Measurements from ENCODE around the gene AK2. TPM values are rescaled to one million over a fixed set of nuclear protein-coding genes. Genes with fewer than 3 reads are reported as not detected.
"Not testable (repeated sequence)": the region's sequence is repeated elsewhere in the genome, so short reads cannot be mapped to it uniquely, and the experiment has no call there.

The AK2 gene
- total RNA-seq, 1 donor from 2014 or later = 82.6 TPM

DNA sequence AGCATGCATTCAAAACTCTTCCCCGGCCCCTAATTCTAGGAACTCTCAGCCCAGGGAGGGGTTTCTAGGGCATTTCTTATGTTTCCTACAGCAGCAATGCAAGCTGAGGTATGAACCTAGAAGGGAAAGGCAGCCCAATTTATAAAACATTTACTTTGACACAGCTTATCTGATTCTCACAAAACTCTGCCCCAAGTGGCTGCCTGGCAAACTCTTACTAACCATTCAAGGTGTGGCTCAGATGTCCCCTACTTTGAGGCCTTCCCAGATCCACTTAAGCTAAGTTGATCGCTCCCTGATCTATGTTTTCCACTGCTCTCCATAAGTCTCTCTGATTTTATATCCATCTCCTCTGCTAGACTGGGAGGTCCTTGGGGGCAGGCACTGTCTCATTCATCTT lies 35.4 kb downstream of the AK2 start:
- no peak for DNase-seq (ENCODE audit: low spot score)

GRCh38 chr1:33000427-33001026 lies 36.2 kb downstream of the AK2 start:
- no peak for DNase-seq (ENCODE audit: low spot score)

- no peak for DNase-seq (ENCODE audit: low spot score)
Measured at GRCh38 chr1:32998997-32999396, 37.7 kb downstream of the AK2 start.

- no peak for DNase-seq (ENCODE audit: low spot score)
Measured at GRCh38 chr1:32998064-32998463, 38.6 kb downstream of the AK2 start.

- no peak for DNase-seq (ENCODE audit: low spot score)
Measured at GRCh38 chr1:32997381-32997891, 39.2 kb downstream of the AK2 start.

- not testable (repeated sequence) for DNase-seq (ENCODE audit: low spot score)
Measured at GRCh38 chr1:32993324-32993636, 43.4 kb downstream of the AK2 start.

DNA sequence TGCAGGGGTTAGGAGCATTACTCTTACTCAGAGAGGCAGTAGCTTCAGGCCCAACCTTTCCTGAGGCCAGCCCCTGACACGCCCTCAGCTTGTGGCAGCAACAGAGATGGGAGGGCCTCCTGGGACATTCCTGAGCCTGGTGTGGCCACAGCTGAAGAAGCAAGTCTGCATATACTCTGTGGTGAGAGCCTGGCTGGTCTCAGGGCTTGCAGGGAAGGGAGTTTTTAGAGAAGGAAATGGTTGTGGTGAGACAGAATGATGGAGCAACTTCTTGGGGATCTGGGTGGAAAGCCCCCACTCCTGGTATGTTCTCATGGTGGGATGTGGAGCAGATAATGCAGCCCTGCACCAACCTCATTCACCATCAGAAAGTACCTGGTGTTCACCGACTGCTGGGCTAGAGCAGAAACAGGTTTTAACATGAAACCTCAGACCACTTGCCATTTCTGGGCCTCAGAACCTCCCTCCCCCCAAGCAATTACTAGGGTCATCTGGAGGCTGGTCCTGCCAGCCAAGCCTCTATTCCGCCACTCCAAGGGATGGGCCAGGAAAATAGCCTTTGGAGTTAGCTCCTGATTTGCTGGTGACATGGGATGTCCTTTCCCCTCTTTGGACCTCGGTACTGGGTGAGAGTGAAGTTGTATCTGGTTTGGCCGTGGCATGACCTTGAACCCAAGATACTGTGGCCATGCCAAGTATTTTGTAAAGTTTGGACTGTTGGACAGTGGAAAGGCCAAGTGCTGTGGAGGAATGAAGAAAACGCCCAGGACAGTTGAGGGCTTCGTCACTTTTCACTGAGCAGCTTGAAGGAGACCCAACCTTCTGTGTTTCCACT lies 44.0 kb downstream of the AK2 start:
- peak; percentile 91 for DNase-seq (ENCODE audit: low spot score)

DNA sequence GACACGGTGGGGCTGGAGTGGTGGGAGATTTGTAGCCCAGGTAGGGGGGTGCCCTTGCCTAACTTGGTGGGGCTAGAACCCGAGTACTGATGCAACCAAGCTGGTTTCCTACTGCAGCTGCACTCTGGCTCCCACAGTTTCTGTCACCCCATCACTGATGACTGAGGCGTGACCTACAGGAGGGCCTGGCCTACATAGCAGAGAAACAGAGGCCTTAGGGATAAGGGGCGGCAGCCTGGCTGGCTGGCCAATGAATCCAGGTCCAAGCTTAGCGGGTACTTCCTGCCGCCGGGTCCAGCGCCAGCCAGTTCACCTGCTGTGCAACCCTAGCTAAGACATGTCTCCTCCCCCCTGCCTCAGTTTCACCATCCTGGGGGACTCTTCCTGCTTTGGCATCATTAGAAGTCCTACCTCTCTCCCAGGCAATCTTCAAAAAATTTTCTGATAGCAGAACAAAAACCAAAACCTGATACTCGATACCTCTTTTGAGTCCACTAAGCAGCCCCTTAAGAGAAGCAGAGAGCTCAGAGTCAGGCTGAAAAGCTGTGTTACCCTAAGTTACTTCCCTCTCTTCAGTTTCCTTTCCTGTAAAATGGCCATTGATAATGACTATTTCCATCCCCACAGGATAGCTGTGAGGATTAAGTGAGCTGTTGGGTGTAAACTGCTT lies 44.7 kb downstream of the AK2 start:
- DNase-seq (ENCODE audit: low spot score) = no peak

GRCh38 chr1:32991386-32991785 lies 45.3 kb downstream of the AK2 start:
- DNase-seq (ENCODE audit: low spot score) = no peak

DNA sequence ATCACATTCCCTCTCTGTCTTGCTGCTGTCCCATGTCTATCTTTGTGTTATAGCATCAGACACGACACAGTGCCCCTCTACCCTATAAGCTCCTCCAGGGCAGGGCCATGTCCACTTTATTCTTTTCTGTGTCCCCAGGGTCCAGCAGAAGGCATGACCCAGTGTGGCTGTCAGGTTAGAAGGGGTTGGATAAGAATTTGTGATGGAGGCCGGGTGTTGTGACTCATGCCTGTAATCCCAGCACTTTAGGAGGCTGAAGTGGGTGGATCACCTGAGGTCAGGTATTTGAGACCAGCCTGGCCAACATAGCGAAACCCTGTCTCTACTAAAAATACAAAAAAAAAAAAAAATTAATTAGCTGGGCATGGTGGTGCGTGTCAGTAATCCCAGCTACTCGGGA lies 45.8 kb downstream of the AK2 start:
- DNase-seq (ENCODE audit: low spot score) = no peak

DNA sequence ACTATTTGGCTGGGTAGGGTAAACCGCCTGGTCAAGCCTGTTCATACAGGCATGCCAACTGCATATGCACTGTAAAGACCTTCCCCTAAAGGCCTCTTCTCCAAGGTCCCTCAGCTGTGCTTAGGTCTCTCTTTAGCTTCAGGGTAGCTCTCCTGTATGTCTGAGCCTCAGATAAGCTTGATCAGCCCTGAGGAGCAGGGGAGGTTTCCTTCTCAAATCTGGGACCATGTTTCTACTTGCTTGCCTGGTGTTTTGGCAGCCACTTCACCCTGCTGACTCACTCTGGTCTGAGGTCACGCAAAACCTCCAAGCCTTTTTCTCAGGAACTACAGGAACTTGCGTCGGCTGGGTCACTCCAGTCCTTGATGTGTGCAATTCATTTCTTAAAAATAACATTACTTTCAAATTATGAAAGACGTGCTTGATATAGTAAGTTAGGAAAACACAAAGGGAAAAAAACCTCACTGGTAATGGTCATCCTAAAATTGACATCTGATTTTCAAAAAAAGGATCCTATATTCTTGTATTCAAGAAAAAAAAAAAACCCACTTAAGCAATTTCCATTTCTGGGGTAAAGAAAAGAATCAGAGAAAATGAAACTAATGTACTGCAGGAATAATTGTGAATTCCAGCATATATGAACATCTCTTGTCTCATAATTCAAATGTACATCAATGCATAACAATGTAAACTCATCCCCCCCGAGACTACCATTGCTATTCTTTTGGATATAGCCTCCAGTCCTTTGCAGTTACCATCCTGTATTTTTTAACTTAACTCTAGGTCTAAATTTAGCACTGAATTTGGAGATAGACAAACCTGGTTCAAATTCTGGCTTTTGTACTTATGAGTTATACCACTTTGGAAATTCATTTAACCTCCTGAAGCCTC lies 47.3 kb downstream of the AK2 start:
- peak; percentile 88 for DNase-seq (ENCODE audit: low spot score)

DNA sequence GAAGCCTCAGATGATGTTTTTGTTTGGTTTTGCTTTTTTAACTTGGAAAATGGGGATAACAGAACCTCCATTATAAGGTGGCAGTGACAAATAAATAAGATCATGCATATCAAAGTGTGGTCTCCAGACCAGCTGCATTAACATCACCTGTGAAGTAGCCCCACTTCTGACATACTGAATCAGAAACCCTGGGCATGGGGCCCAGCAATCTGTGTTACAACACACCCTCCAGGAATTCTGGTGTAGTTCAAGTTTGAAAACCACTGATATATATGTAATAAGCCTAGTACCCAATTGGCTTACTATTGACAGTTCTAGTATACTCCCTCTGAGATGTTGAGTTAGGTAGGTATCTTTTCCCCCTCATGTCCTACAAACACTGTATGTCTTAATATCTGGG lies 48.0 kb downstream of the AK2 start:
- no peak for DNase-seq (ENCODE audit: low spot score)

- no peak for DNase-seq (ENCODE audit: low spot score)
Measured at GRCh38 chr1:32985226-32985625, 51.5 kb downstream of the AK2 start.

- DNase-seq (ENCODE audit: low spot score) = peak; percentile 54
Measured at GRCh38 chr1:32984455-32985171, 52.1 kb downstream of the AK2 start.

DNA sequence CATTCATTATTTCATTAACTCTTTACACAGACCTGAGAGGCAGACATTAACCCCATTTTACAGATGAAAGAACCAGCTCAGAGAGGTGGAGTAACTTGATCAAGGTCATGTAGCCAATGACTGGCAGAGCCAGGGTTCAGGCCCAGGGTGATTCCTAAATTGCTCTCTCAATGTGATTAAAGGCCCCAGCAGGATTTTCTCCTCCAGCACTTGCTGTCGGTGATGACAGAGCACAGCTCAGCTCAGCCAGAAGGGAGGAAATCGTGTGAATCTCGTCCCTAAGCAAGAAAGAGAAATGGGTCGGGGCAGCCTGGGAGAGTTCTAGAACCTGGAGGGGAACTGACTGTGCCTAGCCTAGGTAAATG lies 52.6 kb downstream of the AK2 start:
- no peak for DNase-seq (ENCODE audit: low spot score)

- no peak for DNase-seq (ENCODE audit: low spot score)
Measured at GRCh38 chr1:32983020-32983419, 53.7 kb downstream of the AK2 start.

DNA sequence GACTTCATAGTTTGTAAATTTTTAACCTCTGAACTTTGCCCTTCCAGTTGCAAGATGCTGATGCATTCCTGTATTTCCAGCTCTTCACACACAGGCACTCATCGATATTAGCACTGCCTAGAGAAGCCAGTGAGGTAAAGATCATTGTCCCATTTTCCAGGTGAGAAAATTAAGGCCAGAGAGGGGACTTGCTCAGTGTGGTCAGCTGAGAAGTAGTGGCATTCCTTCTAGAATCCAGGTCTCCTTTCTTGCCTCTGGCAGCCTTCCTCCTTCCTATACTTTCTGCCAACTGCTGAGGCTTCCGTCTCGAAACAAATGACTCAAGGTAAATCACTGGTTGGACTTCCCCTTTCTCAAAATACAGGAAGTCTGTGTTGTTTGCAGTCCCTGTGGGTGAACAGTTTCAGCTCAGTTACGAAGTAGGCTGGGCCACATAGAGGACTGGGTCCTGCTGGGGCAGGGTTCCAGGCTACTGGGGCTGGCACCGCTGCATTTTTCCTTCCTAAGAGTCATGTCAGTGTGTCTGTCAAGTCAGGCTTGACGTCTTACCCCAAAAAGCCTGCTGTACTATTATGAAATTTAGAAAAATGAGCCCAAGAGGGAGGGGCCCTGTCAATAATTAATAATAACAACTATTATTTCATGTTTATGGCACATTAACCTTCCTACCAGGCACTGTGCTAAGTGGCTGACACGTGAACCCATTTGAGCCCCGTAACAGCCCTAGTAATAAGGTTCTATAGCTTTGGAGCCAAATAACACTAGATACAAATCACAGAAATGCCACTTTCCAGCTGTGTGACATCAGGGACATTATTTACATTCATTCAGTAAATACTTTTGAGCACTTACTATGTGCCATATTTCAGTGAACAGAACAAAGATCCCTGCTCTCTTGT lies 55.4 kb downstream of the AK2 start:
- DNase-seq (ENCODE audit: low spot score) = peak; percentile 69

GRCh38 chr1:32980080-32980479 lies 56.6 kb downstream of the AK2 start:
- DNase-seq (ENCODE audit: low spot score) = no peak

GRCh38 chr1:32978854-32979253 lies 57.8 kb downstream of the AK2 start:
- no peak for DNase-seq (ENCODE audit: low spot score)

DNA sequence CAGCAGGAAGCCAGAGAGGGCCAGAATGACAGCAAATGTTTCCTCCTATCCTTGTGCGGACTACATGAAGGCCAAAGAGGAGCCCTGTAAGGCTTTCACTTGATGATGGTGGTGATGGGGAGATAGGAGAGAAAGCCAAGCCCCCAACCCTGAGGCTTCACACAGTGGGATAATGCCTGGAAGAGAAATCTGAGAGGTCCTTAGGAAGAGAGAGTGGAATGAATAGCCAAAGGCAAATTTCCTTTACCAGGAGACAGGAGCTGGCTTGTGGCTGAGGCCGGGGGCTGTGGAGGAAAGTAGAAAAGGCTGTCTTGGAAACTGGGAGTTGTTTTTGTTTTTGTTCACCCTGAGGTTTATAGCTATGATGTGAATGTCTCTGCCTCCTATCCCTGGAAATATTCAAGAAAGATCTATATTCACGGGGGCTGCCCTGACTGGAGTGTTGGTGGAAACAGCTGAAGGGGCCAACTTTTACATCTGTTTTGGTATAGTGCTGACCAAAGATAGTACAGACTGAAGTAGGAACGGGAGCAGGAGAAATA lies 59.1 kb downstream of the AK2 start:
- no peak for DNase-seq (ENCODE audit: low spot score)
